GM18867 (cell line): Measurements from ENCODE around the gene RGS6.

Source experiments
- ATAC-seq: cut with Tn5 transposase; IDR thresholded peaks from one replicate; pipeline ENCODE4 v1.9.1; 2021; ENCODE audit warnings: mild to moderate bottlenecking, moderate library complexity; ENCODE audit not compliant: unreplicated experiment

Gene RGS6

GRCh38 chr14:72389200-72389599 is 457.0 kb downstream of the RGS6 start:
- no peak for ATAC-seq

GRCh38 chr14:72401101-72401625 is 468.9 kb downstream of the RGS6 start:
- ATAC-seq = no peak

GRCh38 chr14:72401632-72402376 is 469.6 kb downstream of the RGS6 start:
- ATAC-seq = no peak

GRCh38 chr14:72402377-72402772 is 470.1 kb downstream of the RGS6 start:
- ATAC-seq = no peak

- no peak for ATAC-seq
These were observed 472.0 kb downstream of the RGS6 start for GRCh38 chr14:72404106-72404774.

- no peak for ATAC-seq
These were observed 472.8 kb downstream of the RGS6 start for GRCh38 chr14:72404998-72405397.

- ATAC-seq = no peak
These were observed 475.8 kb downstream of the RGS6 start for GRCh38 chr14:72408020-72408419.

GRCh38 chr14:72409047-72409446 is 476.8 kb downstream of the RGS6 start:
- no peak for ATAC-seq

GRCh38 chr14:72416081-72416849 is 484.0 kb downstream of the RGS6 start:
- no peak for ATAC-seq

- peak; percentile 70 for ATAC-seq
These were observed 484.7 kb downstream of the RGS6 start for GRCh38 chr14:72416892-72417291.

- no peak for ATAC-seq
These were observed 486.6 kb downstream of the RGS6 start for GRCh38 chr14:72418806-72419205.

- ATAC-seq = no peak
These were observed 487.1 kb downstream of the RGS6 start for GRCh38 chr14:72419226-72419775.

- ATAC-seq = no peak
These were observed 488.7 kb downstream of the RGS6 start for GRCh38 chr14:72420749-72421474.

- no peak for ATAC-seq
These were observed 491.7 kb downstream of the RGS6 start for GRCh38 chr14:72423957-72424356.

- no peak for ATAC-seq
These were observed 498.2 kb downstream of the RGS6 start for GRCh38 chr14:72430457-72430856.

GRCh38 chr14:72432748-72433147 is 500.5 kb downstream of the RGS6 start:
- no peak for ATAC-seq

GRCh38 chr14:72433511-72433910 is 501.3 kb downstream of the RGS6 start:
- no peak for ATAC-seq

GRCh38 chr14:72434856-72435255 is 502.6 kb downstream of the RGS6 start:
- ATAC-seq = no peak

GRCh38 chr14:72439707-72440106 is 507.5 kb downstream of the RGS6 start:
- no peak for ATAC-seq

- no peak for ATAC-seq
These were observed 511.0 kb downstream of the RGS6 start for GRCh38 chr14:72443256-72443655.
